ENCODE measurements around the gene L3MBTL4.

DNA sequence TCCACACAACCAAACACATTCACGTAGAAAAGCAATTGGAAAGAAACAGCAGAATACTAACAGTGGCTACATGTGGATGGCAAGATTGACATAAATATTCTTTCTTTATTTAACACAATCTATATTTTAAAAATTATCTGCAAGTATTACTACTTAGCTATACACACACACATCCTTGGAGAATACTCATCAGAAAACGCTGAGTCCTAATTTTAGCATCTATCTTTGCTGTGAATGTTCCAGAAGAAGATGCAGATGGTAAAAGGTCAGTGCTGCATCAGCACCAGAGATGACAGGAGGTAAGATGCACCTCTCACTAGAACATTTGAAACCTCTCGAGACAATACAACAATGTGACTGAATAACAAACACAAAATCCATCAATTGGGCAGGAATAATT, 148.5 kb downstream of the L3MBTL4 start:
- TF ChIP-seq, protein P1, sequence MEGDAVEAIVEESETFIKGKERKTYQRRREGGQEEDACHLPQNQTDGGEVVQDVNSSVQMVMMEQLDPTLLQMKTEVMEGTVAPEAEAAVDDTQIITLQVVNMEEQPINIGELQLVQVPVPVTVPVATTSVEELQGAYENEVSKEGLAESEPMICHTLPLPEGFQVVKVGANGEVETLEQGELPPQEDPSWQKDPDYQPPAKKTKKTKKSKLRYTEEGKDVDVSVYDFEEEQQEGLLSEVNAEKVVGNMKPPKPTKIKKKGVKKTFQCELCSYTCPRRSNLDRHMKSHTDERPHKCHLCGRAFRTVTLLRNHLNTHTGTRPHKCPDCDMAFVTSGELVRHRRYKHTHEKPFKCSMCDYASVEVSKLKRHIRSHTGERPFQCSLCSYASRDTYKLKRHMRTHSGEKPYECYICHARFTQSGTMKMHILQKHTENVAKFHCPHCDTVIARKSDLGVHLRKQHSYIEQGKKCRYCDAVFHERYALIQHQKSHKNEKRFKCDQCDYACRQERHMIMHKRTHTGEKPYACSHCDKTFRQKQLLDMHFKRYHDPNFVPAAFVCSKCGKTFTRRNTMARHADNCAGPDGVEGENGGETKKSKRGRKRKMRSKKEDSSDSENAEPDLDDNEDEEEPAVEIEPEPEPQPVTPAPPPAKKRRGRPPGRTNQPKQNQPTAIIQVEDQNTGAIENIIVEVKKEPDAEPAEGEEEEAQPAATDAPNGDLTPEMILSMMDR (IDR thresholded peaks at IDR 0.05): no peak
- no peak for TF ChIP-seq POLR2A (IDR thresholded peaks at IDR 0.05)

All from body of pancreas (tissue), 4 donors.